Activated naive CD8-positive, alpha-beta T cell treated with anti-CD3 and anti-CD28 coated beads, Interleukin-2, amount 50 U/mL, for 24 hours (primary cell): ENCODE data around the gene AQP5.
A peak's percentile ranks its signal among the peaks of the same experiment; 100 is the strongest.

Experiments
- ATAC-seq: fragments of 150-1000 bp; cut with Tn5 transposase; one replicate; pipeline ENCODE4 v1.10.0; 2021
- DNase-seq: peaks from one replicate; pipeline ENCODE4 v3.0.0; 2021
- H3K27ac Mint-ChIP-seq: one replicate; pipeline ENCODE4 v1.8.0; 2021; ENCODE audit warnings: mild to moderate bottlenecking, mixed read lengths
- H3K27me3 Mint-ChIP-seq: one replicate; pipeline ENCODE4 v1.8.0; 2021; ENCODE audit warnings: mixed read lengths
- H3K36me3 Mint-ChIP-seq: one replicate; pipeline ENCODE4 v1.8.0; 2021; ENCODE audit warnings: low read depth, mixed read lengths
- H3K4me1 Mint-ChIP-seq: one replicate; pipeline ENCODE4 v1.8.0; 2021; ENCODE audit warnings: mixed read lengths
- H3K4me3 Mint-ChIP-seq: one replicate; pipeline ENCODE4 v1.8.0; 2021; ENCODE audit warnings: mild to moderate bottlenecking, moderate library complexity, mixed read lengths
- H3K9me3 Mint-ChIP-seq: one replicate; pipeline ENCODE4 v1.8.0; 2021; ENCODE audit warnings: mixed read lengths

Gene AQP5

DNA sequence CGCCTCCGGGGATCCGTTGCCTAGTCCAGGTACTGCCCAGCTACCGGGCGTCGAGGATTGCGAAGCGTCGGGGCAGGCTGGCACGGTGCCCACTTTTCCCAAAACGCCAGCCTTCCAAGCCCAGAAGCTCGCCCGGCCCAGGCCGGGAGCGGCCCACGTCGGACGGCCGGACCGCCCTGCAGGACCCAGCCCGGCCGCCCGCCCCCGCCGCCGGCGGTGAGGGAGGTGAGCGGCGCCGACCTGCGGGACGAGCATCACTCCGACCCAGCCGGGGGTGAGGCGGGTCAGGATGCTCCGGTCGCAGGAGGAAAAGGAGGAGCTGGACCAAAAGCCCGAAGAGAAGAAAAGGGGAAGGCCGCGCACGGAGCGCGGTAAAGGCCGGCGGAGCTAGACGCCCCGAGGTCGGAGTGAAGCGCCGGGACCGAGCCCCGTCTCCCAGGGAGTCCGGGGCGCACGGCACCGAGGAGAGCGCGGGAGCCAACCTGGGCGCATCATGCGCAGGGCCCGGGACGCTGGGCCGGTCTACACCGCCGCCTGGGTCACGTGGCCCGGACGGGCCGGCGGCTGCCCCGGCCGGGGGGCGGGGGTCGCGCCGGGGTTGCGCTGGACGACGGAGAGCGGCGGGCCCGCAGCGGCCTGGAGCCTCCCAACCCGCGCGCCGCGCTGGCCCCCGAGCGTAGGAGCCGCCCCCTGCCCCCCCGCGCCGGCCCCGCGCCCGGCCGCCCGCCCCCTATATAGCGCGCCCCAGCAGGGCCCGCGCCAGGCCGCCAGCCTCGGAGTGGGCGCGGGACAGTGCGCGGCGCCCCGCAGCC lies at the start of gene AQP5:
Gene AQP5, plus strand, starts transcription at position 762 of the 812 bp plus-strand sequence. CDS start 146 bp downstream, outside the sequence.
- H3K4me3 Mint-ChIP-seq: peak within 1 kb of the TSS; percentile 32
- DNase-seq (no peak), ATAC-seq (no peak)
- peaks cover 76% of the 10 kb centered on the region for H3K27me3 Mint-ChIP-seq
- no peak within 1 kb of the TSS for H3K27ac Mint-ChIP-seq
- H3K9me3 Mint-ChIP-seq: no peaks in the 10 kb centered on the region
- H3K4me1 Mint-ChIP-seq: peaks cover 5% of the 10 kb centered on the region
- no peaks in the 10 kb centered on the region for H3K36me3 Mint-ChIP-seq

DNA sequence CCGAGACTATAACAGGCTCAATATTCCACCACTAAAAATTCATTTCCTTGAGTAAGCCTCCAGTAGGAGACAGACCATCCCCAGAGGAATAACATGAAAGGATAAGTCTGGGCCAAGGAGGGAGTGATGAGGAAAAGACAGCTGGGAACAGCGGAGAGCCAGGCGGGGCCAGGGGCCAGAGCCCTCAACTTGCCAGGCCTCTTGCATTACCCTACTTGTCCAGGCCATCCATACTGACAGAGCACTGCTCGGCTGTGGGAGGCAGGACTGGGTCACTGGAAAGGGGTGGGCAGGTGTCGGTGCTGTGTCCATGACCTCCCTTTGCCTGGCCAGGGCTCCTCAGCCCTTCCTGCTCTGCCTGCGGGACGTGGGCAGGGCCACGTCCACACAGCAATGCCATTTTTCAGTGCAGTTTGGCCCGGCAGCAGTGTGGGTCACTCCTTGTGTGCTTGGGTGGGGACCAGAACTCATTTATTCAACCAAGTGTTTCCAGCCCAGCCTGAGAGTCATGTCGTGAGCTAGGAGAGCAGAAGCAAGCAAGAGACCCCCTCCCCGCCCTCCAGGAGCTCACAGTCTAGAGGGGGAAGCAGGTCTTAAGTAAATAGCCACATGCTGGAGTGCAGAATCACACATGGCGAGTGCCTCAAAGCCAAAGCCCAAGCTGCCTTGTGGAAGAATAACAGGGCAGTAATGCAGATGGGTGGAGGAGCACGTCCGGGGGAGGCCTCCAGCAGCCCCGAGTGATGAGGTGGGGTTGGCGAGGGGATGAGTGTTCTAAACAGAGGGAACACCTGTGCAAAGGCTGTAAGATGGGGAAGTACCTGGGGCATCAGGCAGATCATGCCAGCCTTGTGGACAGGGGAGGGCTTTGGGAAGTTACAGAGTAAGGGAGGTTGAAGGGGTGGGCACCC lies 49.1 kb upstream of the AQP5 start:
- H3K4me1 Mint-ChIP-seq: peaks cover 2% of the 10 kb centered on the region
- H3K9me3 Mint-ChIP-seq: no peaks in the 10 kb centered on the region
- ATAC-seq: no peak
- no peak for DNase-seq
- no peak overlapping the region for H3K27ac Mint-ChIP-seq
- H3K27me3 Mint-ChIP-seq: peaks cover 3% of the 10 kb centered on the region
- H3K4me3 Mint-ChIP-seq: no peak overlapping the region
- H3K36me3 Mint-ChIP-seq: no peaks in the 10 kb centered on the region

DNA sequence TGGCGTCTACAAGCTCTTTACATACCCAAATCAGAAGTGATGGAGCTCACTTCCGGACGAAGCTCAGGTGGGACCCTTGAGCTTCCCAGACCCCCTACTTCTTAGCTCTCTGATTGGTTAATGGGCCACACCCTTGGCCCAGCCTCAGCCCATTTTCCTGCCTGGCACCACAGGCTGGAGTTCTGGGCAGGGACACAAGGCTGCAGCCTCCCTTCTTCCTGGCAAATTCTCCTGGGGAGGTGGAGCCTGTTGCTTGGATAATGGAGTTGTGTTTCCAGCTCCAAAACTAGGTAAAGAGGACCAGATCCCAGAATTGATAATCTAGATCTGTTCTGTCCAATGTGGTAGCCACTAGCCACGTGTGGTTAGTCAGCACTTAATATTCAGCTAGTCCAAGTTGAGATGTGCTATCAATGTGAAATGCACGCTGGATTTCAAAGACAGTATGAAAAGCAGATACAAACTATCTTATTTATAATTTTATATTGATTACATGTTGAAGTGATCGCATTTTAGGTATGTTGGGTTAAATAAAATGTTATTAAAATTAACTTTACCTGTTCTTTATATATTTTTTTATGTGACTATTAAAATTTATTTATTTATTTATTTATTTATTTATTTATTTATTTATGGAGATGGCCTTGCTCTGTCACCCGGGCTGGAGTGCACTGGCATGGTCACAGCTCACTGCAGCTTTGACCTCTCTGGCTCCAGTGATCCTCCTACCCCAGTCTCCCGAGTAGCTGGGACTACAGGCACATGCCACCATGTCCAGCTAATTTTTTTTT lies 45.3 kb upstream of the AQP5 start:
- no peaks in the 10 kb centered on the region for H3K36me3 Mint-ChIP-seq
- ATAC-seq: no peak
- no peak for DNase-seq

DNA sequence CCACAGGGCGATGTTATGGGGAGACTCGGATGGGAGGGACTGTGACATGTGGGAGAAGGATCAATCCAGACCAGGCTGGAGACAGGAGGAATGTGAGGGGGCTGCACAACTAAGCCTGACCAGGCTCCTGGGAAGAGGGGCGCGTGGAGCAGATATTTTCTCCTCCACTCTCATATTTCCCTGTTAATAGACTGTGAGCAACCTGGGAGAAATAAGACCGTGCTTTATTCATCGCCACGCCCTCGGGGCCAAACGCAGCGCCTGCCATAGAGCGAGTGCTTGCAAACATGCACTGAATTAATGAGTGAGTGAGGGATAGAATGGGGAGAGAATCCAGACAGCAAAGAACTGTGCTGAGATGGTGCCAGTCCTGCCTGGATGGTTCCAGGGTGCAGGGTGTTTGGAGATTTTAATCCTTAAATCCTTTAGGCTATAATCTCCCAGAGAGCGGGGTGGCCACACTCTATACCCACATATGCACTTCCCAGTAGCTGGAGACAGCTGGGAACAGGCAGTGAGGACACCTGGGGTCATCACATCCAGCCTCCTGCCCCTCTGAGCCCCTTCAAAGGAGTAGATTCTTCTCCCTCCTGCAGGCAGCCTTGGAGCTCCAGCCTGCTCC lies 44.4 kb upstream of the AQP5 start:
- H3K27me3 Mint-ChIP-seq: peaks cover 6% of the 10 kb centered on the region
- DNase-seq: no peak
- no peak overlapping the region for H3K4me3 Mint-ChIP-seq

More for the DNA sequence above, 45.3 kb upstream of the AQP5 start:
- Mint-ChIP-seq H3K27me3 (peaks cover 6% of the 10 kb centered on the region), H3K9me3 (no peaks in the 10 kb centered on the region), H3K4me1 (no peaks in the 10 kb centered on the region), H3K4me3 (no peak overlapping the region), H3K27ac (no peak overlapping the region)

GRCh38 chr12:49917788-49918173 lies 43.9 kb upstream of the AQP5 start:
- Mint-ChIP-seq H3K36me3 (no peaks in the 10 kb centered on the region), H3K4me1 (no peaks in the 10 kb centered on the region), H3K4me3 (no peak overlapping the region), H3K9me3 (no peaks in the 10 kb centered on the region), H3K27me3 (peaks cover 6% of the 10 kb centered on the region), H3K27ac (no peak overlapping the region)
- DNase-seq (no peak), ATAC-seq (no peak)

More for the DNA sequence above, 44.4 kb upstream of the AQP5 start:
- no peak overlapping the region for H3K27ac Mint-ChIP-seq
- H3K9me3 Mint-ChIP-seq: no peaks in the 10 kb centered on the region
- ATAC-seq: no peak
- H3K4me1 Mint-ChIP-seq: no peaks in the 10 kb centered on the region
- H3K36me3 Mint-ChIP-seq: no peaks in the 10 kb centered on the region

DNA sequence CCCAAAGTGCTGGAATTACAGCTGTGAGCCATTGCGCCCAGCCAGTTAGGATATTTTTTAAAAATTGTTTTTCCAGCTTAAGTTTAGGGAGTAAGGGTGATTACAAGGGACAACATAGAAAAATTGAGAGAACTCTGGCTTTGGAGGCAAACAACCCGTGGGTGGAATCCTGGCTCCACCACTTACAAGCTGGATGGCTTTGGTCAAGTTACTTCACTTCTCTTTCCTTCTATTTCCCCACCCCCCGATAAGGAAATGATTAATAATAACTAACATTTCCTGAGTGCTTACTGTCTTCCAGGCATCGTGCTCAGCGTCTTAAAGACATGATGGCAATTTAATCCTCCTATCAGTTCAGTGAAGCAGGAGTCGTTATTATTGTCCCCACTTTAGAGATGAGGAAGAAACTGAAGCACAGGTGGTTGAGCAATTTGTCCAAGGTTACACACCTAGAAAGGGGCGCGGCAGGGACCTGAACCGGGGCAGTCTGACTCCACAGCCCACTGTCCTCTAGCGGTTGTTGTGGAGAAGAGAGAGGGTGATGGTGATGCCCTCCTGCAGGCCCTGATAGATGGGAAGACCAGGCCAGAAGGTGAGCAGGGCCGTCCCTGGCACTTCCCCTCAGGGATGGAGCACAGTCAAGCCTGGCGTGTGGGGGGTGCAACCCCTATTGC lies 41.3 kb upstream of the AQP5 start:
- Mint-ChIP-seq H3K27me3 (peaks cover 6% of the 10 kb centered on the region), H3K4me1 (no peaks in the 10 kb centered on the region), H3K9me3 (no peaks in the 10 kb centered on the region), H3K36me3 (no peaks in the 10 kb centered on the region), H3K27ac (no peak overlapping the region), H3K4me3 (no peak overlapping the region)
- DNase-seq (no peak), ATAC-seq (no peak)

DNA sequence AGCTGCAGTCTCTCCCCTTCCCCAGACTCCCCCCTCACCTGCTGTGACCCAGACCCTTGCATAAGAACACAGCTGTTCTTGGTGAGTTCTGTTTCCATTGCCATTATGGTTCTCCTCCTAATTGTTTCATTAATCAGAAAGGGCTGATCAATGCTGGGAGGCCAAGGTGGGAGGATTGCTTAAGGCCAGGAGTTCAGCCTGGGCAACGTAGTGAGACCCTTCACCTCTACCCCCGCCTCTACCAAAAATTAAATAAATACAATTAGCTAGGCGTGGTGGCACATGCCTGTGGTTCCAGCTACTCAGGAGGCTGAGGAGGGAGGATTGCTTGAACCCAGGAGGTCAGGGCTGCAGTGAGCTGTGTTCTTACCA lies 40.8 kb upstream of the AQP5 start:
- no peaks in the 10 kb centered on the region for H3K9me3 Mint-ChIP-seq
- no peak for ATAC-seq
- H3K4me3 Mint-ChIP-seq: no peak overlapping the region
- no peaks in the 10 kb centered on the region for H3K36me3 Mint-ChIP-seq
- peaks cover 5% of the 10 kb centered on the region for H3K27me3 Mint-ChIP-seq
- H3K4me1 Mint-ChIP-seq: no peaks in the 10 kb centered on the region
- H3K27ac Mint-ChIP-seq: no peak overlapping the region
- no peak for DNase-seq

- Mint-ChIP-seq H3K36me3 (no peaks in the 10 kb centered on the region), H3K4me3 (no peak overlapping the region), H3K4me1 (peaks cover 4% of the 10 kb centered on the region), H3K9me3 (no peaks in the 10 kb centered on the region), H3K27me3 (peaks cover 4% of the 10 kb centered on the region), H3K27ac (no peak overlapping the region)
- ATAC-seq (no peak), DNase-seq (no peak)
Observed at GRCh38 chr12:49921299-49921698, 40.4 kb upstream of the AQP5 start.

GRCh38 chr12:49921936-49922335 lies 39.7 kb upstream of the AQP5 start:
- Mint-ChIP-seq H3K4me3 (no peak overlapping the region), H3K36me3 (no peaks in the 10 kb centered on the region), H3K27me3 (peaks cover 4% of the 10 kb centered on the region), H3K9me3 (no peaks in the 10 kb centered on the region), H3K27ac (no peak overlapping the region), H3K4me1 (peaks cover 5% of the 10 kb centered on the region)
- DNase-seq (no peak), ATAC-seq (no peak)

DNA sequence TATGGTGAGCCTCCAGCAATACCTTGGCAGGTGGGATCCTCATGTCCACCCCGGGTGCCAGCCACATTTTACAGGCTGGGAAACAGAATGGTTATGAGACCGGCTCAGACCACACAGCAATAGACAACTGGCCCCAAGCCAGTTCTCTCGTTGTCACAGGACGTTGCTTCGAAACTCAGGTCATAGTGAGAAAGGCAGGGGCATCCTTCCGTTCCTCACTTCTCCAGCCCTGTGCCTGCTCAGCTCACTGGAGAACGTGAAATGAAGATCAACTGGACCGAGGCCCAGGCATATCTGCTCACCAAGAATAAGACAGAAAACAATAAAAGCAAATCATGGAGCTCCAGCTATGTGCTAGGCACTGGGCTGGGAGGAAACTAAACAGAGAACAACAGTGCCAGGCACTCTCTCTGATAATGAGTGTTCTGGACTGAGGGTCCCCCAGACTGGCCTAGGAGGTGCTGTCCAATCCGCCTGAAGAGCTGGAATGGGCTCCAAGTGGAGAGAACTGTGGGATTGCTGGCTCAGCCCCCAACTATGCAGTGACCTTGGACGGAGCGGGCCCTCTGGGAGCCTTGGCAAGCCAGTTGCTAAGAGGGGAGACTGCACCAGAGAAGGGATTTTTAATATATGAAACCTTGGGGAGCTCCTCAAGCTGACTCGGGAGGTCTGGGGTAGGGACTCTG lies 39.2 kb upstream of the AQP5 start:
- H3K36me3 Mint-ChIP-seq: no peaks in the 10 kb centered on the region
- H3K27me3 Mint-ChIP-seq: peaks cover 3% of the 10 kb centered on the region
- H3K27ac Mint-ChIP-seq: no peak overlapping the region
- no peak overlapping the region for H3K4me3 Mint-ChIP-seq
- ATAC-seq (no peak), DNase-seq (no peak)
- H3K4me1 Mint-ChIP-seq: peaks cover 5% of the 10 kb centered on the region
- H3K9me3 Mint-ChIP-seq: no peaks in the 10 kb centered on the region

GRCh38 chr12:49923035-49923644 lies 38.5 kb upstream of the AQP5 start:
- peaks cover 5% of the 10 kb centered on the region for H3K4me1 Mint-ChIP-seq
- H3K27ac Mint-ChIP-seq: no peak overlapping the region
- no peaks in the 10 kb centered on the region for H3K9me3 Mint-ChIP-seq
- H3K4me3 Mint-ChIP-seq: no peak overlapping the region
- DNase-seq (no peak), ATAC-seq (no peak)
- peaks cover 3% of the 10 kb centered on the region for H3K27me3 Mint-ChIP-seq
- H3K36me3 Mint-ChIP-seq: no peaks in the 10 kb centered on the region

DNA sequence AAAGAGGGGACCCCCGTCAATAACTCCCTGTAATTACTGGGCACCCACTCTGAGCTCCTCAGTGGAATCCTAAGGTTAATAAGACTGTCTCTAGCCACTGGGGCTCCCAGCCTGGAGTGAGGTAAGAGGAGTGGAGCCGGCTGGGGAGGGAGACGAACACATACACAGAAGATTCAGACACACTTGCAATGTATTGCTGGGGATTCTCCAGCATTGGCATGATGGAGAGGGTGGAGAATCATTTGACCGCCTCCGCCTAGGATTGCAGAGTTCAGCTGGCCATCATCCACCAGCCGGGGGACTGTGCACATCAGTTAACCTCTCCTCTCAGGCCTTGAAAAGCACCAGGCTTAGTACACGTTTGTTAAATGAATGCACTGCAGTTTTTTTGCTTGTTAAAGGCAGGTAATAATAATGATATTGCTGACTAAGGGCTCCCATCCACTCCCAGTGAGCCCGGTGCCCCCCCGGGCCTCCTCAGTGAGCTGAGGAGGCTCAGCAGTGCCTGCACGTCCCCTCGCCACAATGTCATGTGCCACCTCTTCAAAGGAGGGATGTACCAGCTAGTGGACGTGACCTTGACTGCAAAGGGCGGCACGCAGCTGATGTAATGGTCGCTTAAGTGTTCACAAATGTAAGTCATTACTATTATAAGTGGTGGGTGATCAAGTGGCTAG lies 37.7 kb upstream of the AQP5 start:
- peaks cover 3% of the 10 kb centered on the region for H3K27me3 Mint-ChIP-seq
- H3K27ac Mint-ChIP-seq: no peak overlapping the region
- DNase-seq: no peak
- ATAC-seq: no peak
- H3K4me3 Mint-ChIP-seq: no peak overlapping the region
- H3K36me3 Mint-ChIP-seq: no peaks in the 10 kb centered on the region
- no peaks in the 10 kb centered on the region for H3K9me3 Mint-ChIP-seq
- peaks cover 5% of the 10 kb centered on the region for H3K4me1 Mint-ChIP-seq
